Effector memory CD8-positive, alpha-beta T cell (primary cell): ENCODE measurements around the gene SETD3.

Experiments
- ATAC-seq: fragments of 150-1000 bp; cut with Tn5 transposase; replicated peaks from 2 replicates; pipeline ENCODE4 v1.10.0; 2021; ENCODE audit warnings: mild to moderate bottlenecking, moderate library complexity
- DNase-seq, 3 experiments: peaks; one replicate each; pipeline ENCODE4 v3.0.0; 2021
- H3K27ac Mint-ChIP-seq, 2 donors: one replicate each; pipeline ENCODE4 v1.8.0; 2022; ENCODE audit warnings: mild to moderate bottlenecking in 2 of 2, mixed read lengths in 2 of 2, moderate library complexity in 2 of 2
- H3K27me3 Mint-ChIP-seq, 2 donors: one replicate each; pipeline ENCODE4 v1.8.0; 2022; ENCODE audit warnings: mixed read lengths in 2 of 2
- H3K36me3 Mint-ChIP-seq: one replicate; pipeline ENCODE4 v1.8.0; 2022; ENCODE audit warnings: mild to moderate bottlenecking, moderate library complexity, mixed read lengths; ENCODE audit not compliant: insufficient read depth
- H3K4me1 Mint-ChIP-seq, 2 donors: one replicate each; pipeline ENCODE4 v1.8.0; 2022; ENCODE audit warnings: low read depth in 2 of 2, mixed read lengths in 2 of 2
- H3K4me3 Mint-ChIP-seq, 2 donors: one replicate each; pipeline ENCODE4 v1.8.0; 2022; ENCODE audit warnings: mild to moderate bottlenecking in 2 of 2, mixed read lengths in 2 of 2, moderate library complexity in 2 of 2
- H3K9me3 Mint-ChIP-seq, 2 donors: one replicate each; pipeline ENCODE4 v1.8.0; 2022; ENCODE audit warnings: mixed read lengths in 2 of 2
- total RNA-seq, 9 experiments: gene quantifications; one replicate each; lab custom pipeline; 2026; lab: John Stamatoyannopoulos, UW

SETD3 gene
- total RNA-seq, result 88.9 to 117 (median 99.8) reads per million in 9 experiments

- Mint-ChIP-seq H3K36me3 (peaks cover 14% of the 10 kb centered on the region), H3K27ac (peak within 1 kb of the TSS; percentile 95 to 97), H3K4me1 (peaks cover 47 to 57% of the 10 kb centered on the region in 2 donors), H3K27me3 (no peaks in the 10 kb centered on the region), H3K4me3 (peak within 1 kb of the TSS; percentile 95 to 97), H3K9me3 (no peaks in the 10 kb centered on the region)
- peak; percentile 17 to 27 (median 25) for DNase-seq
- no peak for ATAC-seq
Observed at GRCh38 chr14:99479906-99480869, at the start of gene SETD3. Gene SETD3, minus strand, starts transcription at chr14:99480859. Its CDS starts 15,054 bp downstream, at chr14:99465805.

GRCh38 chr14:99529899-99530298 is 49.2 kb upstream of the SETD3 start:
- Mint-ChIP-seq H3K4me1 (peaks cover 6 to 11% of the 10 kb centered on the region in 2 donors), H3K27ac (no peak overlapping the region), H3K27me3 (no peaks in the 10 kb centered on the region), H3K9me3 (no peaks in the 10 kb centered on the region), H3K36me3 (peaks cover 5% of the 10 kb centered on the region), H3K4me3 (no peak overlapping the region)
- no peak for DNase-seq
- ATAC-seq, result no peak

GRCh38 chr14:99527427-99528076 is 46.9 kb upstream of the SETD3 start:
- ATAC-seq (no peak), DNase-seq (no peak)
- H3K4me1 Mint-ChIP-seq, result peaks cover 6 to 12% of the 10 kb centered on the region in 2 donors
- H3K36me3 Mint-ChIP-seq, result peaks cover 7% of the 10 kb centered on the region
- no peak overlapping the region for H3K4me3 Mint-ChIP-seq
- no peak overlapping the region for H3K27ac Mint-ChIP-seq
- H3K9me3 Mint-ChIP-seq, result no peaks in the 10 kb centered on the region
- H3K27me3 Mint-ChIP-seq, result no peaks in the 10 kb centered on the region

GRCh38 chr14:99527026-99527425 is 46.4 kb upstream of the SETD3 start:
- no peak overlapping the region for H3K4me3 Mint-ChIP-seq
- no peak for DNase-seq
- no peak for ATAC-seq
- no peaks in the 10 kb centered on the region for H3K27me3 Mint-ChIP-seq
- H3K27ac Mint-ChIP-seq, result no peak overlapping the region
- no peaks in the 10 kb centered on the region for H3K9me3 Mint-ChIP-seq
- peaks cover 6 to 12% of the 10 kb centered on the region in 2 donors for H3K4me1 Mint-ChIP-seq
- H3K36me3 Mint-ChIP-seq, result peaks cover 10% of the 10 kb centered on the region

GRCh38 chr14:99525699-99526080 is 45.0 kb upstream of the SETD3 start:
- no peak overlapping the region for H3K4me3 Mint-ChIP-seq
- H3K27ac Mint-ChIP-seq, result peak overlapping the region in 1 of 2 donors; percentile 27
- peaks cover 15% of the 10 kb centered on the region for H3K36me3 Mint-ChIP-seq
- DNase-seq (no peak), ATAC-seq (no peak)
- peaks cover 6 to 10% of the 10 kb centered on the region in 2 donors for H3K4me1 Mint-ChIP-seq
- H3K27me3 Mint-ChIP-seq, result no peaks in the 10 kb centered on the region
- no peaks in the 10 kb centered on the region for H3K9me3 Mint-ChIP-seq

GRCh38 chr14:99524804-99525698 is 44.4 kb upstream of the SETD3 start:
- peak overlapping the region in 1 of 2 donors; percentile 27 for H3K27ac Mint-ChIP-seq
- ATAC-seq (no peak), DNase-seq (no peak)
- no peaks in the 10 kb centered on the region for H3K27me3 Mint-ChIP-seq
- peaks cover 15% of the 10 kb centered on the region for H3K36me3 Mint-ChIP-seq
- no peaks in the 10 kb centered on the region for H3K9me3 Mint-ChIP-seq
- H3K4me1 Mint-ChIP-seq, result peaks cover 6 to 10% of the 10 kb centered on the region in 2 donors
- H3K4me3 Mint-ChIP-seq, result peak overlapping the region in 1 of 2 donors; percentile 31

- H3K27ac Mint-ChIP-seq, result no peak overlapping the region
- DNase-seq (no peak), ATAC-seq (no peak)
- peaks cover 15% of the 10 kb centered on the region for H3K36me3 Mint-ChIP-seq
- no peaks in the 10 kb centered on the region for H3K27me3 Mint-ChIP-seq
- no peak overlapping the region for H3K4me3 Mint-ChIP-seq
- H3K9me3 Mint-ChIP-seq, result no peaks in the 10 kb centered on the region
- peaks cover 6 to 10% of the 10 kb centered on the region in 2 donors for H3K4me1 Mint-ChIP-seq
Observed at GRCh38 chr14:99524091-99524661, 43.5 kb upstream of the SETD3 start.

- no peak overlapping the region for H3K27ac Mint-ChIP-seq
Observed at GRCh38 chr14:99523704-99524055, 43.0 kb upstream of the SETD3 start.

GRCh38 chr14:99522934-99523703 is 42.5 kb upstream of the SETD3 start:
- H3K27ac Mint-ChIP-seq, result no peak overlapping the region
- no peak for DNase-seq
- H3K4me1 Mint-ChIP-seq, result peaks cover 6 to 10% of the 10 kb centered on the region in 2 donors
- peaks cover 12% of the 10 kb centered on the region for H3K36me3 Mint-ChIP-seq
- H3K9me3 Mint-ChIP-seq, result no peaks in the 10 kb centered on the region
- no peak for ATAC-seq
- H3K4me3 Mint-ChIP-seq, result no peak overlapping the region
- H3K27me3 Mint-ChIP-seq, result no peaks in the 10 kb centered on the region

More at GRCh38 chr14:99523704-99524055, 43.0 kb upstream of the SETD3 start:
- Mint-ChIP-seq H3K9me3 (no peaks in the 10 kb centered on the region), H3K27me3 (no peaks in the 10 kb centered on the region), H3K4me1 (peaks cover 6 to 10% of the 10 kb centered on the region in 2 donors), H3K4me3 (no peak overlapping the region), H3K36me3 (peaks cover 15% of the 10 kb centered on the region)
- DNase-seq (no peak), ATAC-seq (no peak)

- no peak for ATAC-seq
- no peaks in the 10 kb centered on the region for H3K9me3 Mint-ChIP-seq
- no peak overlapping the region for H3K27ac Mint-ChIP-seq
- peaks cover 6 to 10% of the 10 kb centered on the region in 2 donors for H3K4me1 Mint-ChIP-seq
- H3K27me3 Mint-ChIP-seq, result no peaks in the 10 kb centered on the region
- no peak overlapping the region for H3K4me3 Mint-ChIP-seq
- peaks cover 12% of the 10 kb centered on the region for H3K36me3 Mint-ChIP-seq
- DNase-seq, result no peak
Observed at GRCh38 chr14:99522457-99522891, 41.8 kb upstream of the SETD3 start.

- H3K4me3 Mint-ChIP-seq, result no peak overlapping the region
- H3K9me3 Mint-ChIP-seq, result no peaks in the 10 kb centered on the region
- no peak overlapping the region for H3K27ac Mint-ChIP-seq
- peaks cover 12% of the 10 kb centered on the region for H3K36me3 Mint-ChIP-seq
- no peak for ATAC-seq
- peaks cover 6 to 12% of the 10 kb centered on the region in 2 donors for H3K4me1 Mint-ChIP-seq
- H3K27me3 Mint-ChIP-seq, result no peaks in the 10 kb centered on the region
- DNase-seq, result no peak
Observed at GRCh38 chr14:99522025-99522401, 41.4 kb upstream of the SETD3 start.
